Spleen (tissue), 13 donors: ENCODE data around the gene NR2C2AP. TPM values are rescaled to one million over a fixed set of nuclear protein-coding genes. Genes with fewer than 3 reads are reported as not detected.

Experiments used
- DNase-seq: peaks from one replicate; pipeline ENCODE4 v3.0.0-alpha.2; 2020
- H3K27ac ChIP-seq, 8 donors: fragments of 200-600 bp; sonication (generic) in 7 of 8; 1 replicate in 4 of 8; 2 replicates in 4 of 8; pipeline versions ENCODE4 v1.5.0 to v1.8.0; 2016 to 2021; ENCODE audit warnings: inconsistent platforms in 4 of 8, mild to moderate bottlenecking in 4 of 8, moderate library complexity in 1 of 8
- H3K27me3 ChIP-seq, 7 donors: fragments of 200-600 bp; sonication (generic) in 6 of 7; replicated peaks in 1 of 7; 1 replicate in 4 of 7; 2 replicates in 3 of 7; pipeline versions ENCODE4 v1.5.0 to v1.8.0; 2016 to 2021; ENCODE audit warnings: inconsistent platforms in 3 of 7, mild to moderate bottlenecking in 1 of 7
- H3K36me3 ChIP-seq, 6 donors: fragments of 200-600 bp; sonication (generic) in 5 of 6; 1 replicate in 4 of 6; 2 replicates in 2 of 6; pipeline versions ENCODE4 v1.5.0 to v1.8.0; 2016 to 2021; ENCODE audit warnings: inconsistent platforms in 2 of 6
- H3K4me1 ChIP-seq, 6 donors: fragments of 200-600 bp; sonication (generic) in 5 of 6; 1 replicate in 3 of 6; 2 replicates in 3 of 6; pipeline versions ENCODE4 v1.5.0 to v1.8.0; 2016 to 2021; ENCODE audit warnings: inconsistent platforms in 3 of 6
- H3K4me3 ChIP-seq, 8 donors: fragments of 200-600 bp; sonication (generic) in 7 of 8; 1 replicate in 4 of 8; 2 replicates in 4 of 8; pipeline versions ENCODE4 v1.5.0 to v1.8.0; 2016 to 2021; ENCODE audit warnings: inconsistent platforms in 4 of 8, mild to moderate bottlenecking in 4 of 8, moderate library complexity in 2 of 8
- H3K9me3 ChIP-seq, 8 donors: fragments of 200-600 bp; sonication (generic) in 7 of 8; 1 replicate in 4 of 8; 2 replicates in 4 of 8; pipeline versions ENCODE4 v1.5.0 to v1.8.0; 2016 to 2021; ENCODE audit warnings: inconsistent platforms in 4 of 8
- POLR2A ChIP-seq, 3 donors: fragments of 450-650 bp; IDR thresholded peaks; one replicate each; pipeline ENCODE4 v1.5.1; 2017; ENCODE audit warnings: antibody characterized with exemption in 3 of 3, mild to moderate bottlenecking in 1 of 3
- POLR2AphosphoS5 ChIP-seq, 3 donors: sonication (generic); formaldehyde crosslinking; IDR thresholded peaks; one replicate each; pipeline ENCODE4 v1.5.1; 2017; ENCODE audit warnings: antibody characterized with exemption in 3 of 3
- WGBS, 5 donors: extraction: QIAGEN DNeasy Blood & Tissue Kit in 3 of 5; methylation state at CpG; one replicate each; pipeline versions ENCODE4 v1.1.5 to v1.1.7; 2013 to 2018; 5-methylcytosine and 5-hydroxymethylcytosine counted together
- intact Hi-C: fragments of 100-400 bp; cut with DNase I; formaldehyde crosslinking; loops from one replicate; pipeline ENCODE4 v1.15.0; 2023; ENCODE audit warnings: low total_unique reads
- long read RNA-seq, 2 donors: transcript quantifications; one replicate each; lab custom pipeline, GENCODE V29; 2026
- polyA plus RNA-seq, 3 donors: library from polyadenylated mRNA; stranded (reverse); fragments of 200-250 nt; gene quantifications; one replicate each; pipeline ENCODE4 v1.2.1, GENCODE V29; 2013
- total RNA-seq, 7 donors: library from RNA; depleted of rRNA in 3 of 7; stranded (reverse); fragments of >200 nt in 3 of 7; fragmentation: NEBNext Ultra II Directional in 4 of 7; extraction: Animal tissue kit (Norgen Biotek cat#: 25700) in 4 of 7; gene quantifications; one replicate each; pipeline versions ENCODE4 v1.1.0 to v1.2.1, GENCODE V29; 2016 to 2021
- TF ChIP-seq, protein P1 (sequence below), 11 experiments: fragments of 200-600 bp in 7 of 11; fragments of 450-650 bp in 4 of 11; sonication (generic) in 4 of 11; IDR thresholded peaks in 8 of 11; conservative IDR thresholded peaks in 3 of 11; 1 replicate in 7 of 11; 2 replicates in 4 of 11; pipeline versions ENCODE4 v1.4.0 to v1.8.0; 2016 to 2021; ENCODE audit warnings: antibody characterized with exemption in 11 of 11, inconsistent platforms in 4 of 11, mild to moderate bottlenecking in 1 of 11
- donor health status: healthy with polysubstance abuse.
- donor health status: DM: no; HTN: no; CAD: no; lungs with moderate emphysema.
- donor health status: DM: no; HTN: no; CAD: no.
- donor health status: Bipolar disorder and iron deficiency.
- donor health status: healthy.
- donor health status: DM: no; HTN: no; CAD: no.
- donor health status: DM: yes; HTN: yes; CAD: no.

NR2C2AP gene, protein sequence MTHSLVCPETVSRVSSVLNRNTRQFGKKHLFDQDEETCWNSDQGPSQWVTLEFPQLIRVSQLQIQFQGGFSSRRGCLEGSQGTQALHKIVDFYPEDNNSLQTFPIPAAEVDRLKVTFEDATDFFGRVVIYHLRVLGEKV
- total RNA-seq (10 to 100 TPM in 6 of 7 donors, 1 to 10 TPM in 1; 9.9 to 15.5 (median 13.8) TPM), polyA plus RNA-seq (10 to 100 TPM; 24.2 to 27.9 (median 25.8) TPM)
- long read RNA-seq, donor 1, partial matches to known transcripts = 0 of 5 reads
- long read RNA-seq, donor 1, other reads (novel, unspliced or antisense) = 0 of 5 reads
- long read RNA-seq, donor 2, partial matches to known transcripts = 12 of 23 reads
- long read RNA-seq, donor 2, other reads (novel, unspliced or antisense) = 8 of 23 reads

DNA sequence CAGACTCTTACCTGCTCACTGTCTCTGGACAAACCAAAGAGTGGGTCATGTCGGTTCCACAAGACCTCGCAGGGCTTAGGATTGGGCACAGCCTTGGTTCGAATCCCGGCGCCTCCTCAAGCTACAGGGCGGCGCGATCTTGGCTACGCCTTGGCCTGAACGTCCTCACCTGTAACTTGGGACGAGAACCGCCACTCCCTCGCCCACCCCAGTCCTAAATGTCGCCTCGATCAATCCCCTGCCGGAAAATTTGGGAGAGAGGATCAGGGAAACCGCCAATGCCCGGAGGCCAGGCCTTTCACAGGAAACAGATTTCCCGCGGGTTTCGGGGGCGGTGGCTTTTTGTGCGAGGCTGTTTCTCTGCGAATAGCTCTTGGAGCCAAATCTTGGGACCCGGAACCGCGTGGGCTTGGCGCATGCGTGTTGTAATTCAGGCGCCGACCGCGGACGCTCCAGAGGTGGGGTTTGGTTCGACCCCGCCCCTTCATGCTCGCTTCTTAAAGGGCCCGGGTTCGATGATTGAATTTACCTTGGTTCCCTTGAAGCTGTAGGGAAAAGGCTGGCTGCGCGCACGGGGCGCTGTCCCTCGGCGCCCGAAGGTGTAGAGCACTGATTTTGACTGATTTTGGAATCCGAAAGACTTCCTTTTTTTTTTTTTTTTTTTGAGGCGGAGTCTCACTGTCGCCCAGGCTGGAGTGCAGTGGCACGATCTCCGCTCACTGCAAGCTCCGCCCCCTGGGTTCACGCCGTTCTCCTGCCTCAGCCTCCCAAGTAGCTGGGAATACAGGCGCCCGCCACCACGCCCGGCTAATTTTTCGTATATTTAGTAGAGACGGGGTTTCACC lies at the start of gene NR2C2AP:
Gene NR2C2AP (minus strand): TSS at position 403 of the 845 bp plus-strand sequence. CDS start 354 bp downstream, at position 49.
- H3K27ac ChIP-seq = peak within 1 kb of the TSS; percentile 66 to 88 (median 81)

DNA sequence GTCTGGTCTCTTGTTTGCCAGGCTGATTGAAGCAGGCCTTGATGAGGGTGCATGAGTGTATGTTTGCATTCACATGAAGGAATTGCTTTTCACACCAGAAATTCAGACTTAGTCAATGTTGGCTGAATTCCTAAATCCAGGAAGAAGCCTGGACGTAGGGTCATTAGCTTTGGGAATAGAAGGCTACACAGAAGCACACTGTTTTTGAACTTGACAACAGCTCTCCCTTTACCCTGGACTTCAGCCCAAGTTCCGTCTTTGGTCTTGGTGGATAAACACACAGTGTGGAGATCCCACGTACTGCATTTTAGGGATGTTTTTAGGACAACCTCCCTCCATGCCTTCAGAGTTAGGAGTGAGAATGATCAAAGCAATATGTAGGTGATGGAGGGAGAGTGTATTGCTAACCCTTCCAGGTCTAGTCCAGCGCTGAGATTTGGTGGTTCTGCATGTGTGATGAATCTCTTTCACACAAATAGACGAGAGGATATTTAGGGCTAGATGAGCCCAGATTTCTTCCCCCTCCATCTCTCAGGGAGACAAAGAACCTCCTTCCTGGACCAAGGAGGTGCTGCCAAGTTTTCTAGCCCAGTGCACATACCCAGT lies 47.1 kb upstream of the NR2C2AP start:
- DNase-seq = no peak
- intact Hi-C loops = no loop called here

More for the DNA sequence above, at the start of gene NR2C2AP:
- H3K9me3 ChIP-seq = no peaks in the 10 kb centered on the region
- WGBS, 5 donors = 5 to 8% (median 7%) methylated on average over 48 to 60 of the region's 60 CpGs
- H3K4me1 ChIP-seq = peaks cover 7 to 41% (median 19%) of the 10 kb centered on the region in 6 donors
- peak; percentile 96 for DNase-seq
- peaks cover 0 to 39% (median 27%) of the 10 kb centered on the region in 6 donors for H3K36me3 ChIP-seq
- intact Hi-C loops = no loop called here
- peaks cover 0 to 6% (median 0%) of the 10 kb centered on the region in 7 donors for H3K27me3 ChIP-seq
- TF ChIP-seq, protein P1, sequence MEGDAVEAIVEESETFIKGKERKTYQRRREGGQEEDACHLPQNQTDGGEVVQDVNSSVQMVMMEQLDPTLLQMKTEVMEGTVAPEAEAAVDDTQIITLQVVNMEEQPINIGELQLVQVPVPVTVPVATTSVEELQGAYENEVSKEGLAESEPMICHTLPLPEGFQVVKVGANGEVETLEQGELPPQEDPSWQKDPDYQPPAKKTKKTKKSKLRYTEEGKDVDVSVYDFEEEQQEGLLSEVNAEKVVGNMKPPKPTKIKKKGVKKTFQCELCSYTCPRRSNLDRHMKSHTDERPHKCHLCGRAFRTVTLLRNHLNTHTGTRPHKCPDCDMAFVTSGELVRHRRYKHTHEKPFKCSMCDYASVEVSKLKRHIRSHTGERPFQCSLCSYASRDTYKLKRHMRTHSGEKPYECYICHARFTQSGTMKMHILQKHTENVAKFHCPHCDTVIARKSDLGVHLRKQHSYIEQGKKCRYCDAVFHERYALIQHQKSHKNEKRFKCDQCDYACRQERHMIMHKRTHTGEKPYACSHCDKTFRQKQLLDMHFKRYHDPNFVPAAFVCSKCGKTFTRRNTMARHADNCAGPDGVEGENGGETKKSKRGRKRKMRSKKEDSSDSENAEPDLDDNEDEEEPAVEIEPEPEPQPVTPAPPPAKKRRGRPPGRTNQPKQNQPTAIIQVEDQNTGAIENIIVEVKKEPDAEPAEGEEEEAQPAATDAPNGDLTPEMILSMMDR (IDR thresholded peaks at IDR 0.05 in 8 of 11, conservative IDR thresholded peaks at IDR 0.05 in 3 of 11) = peak in 2 of 11 experiments; percentile 4 to 23
- TF ChIP-seq POLR2A (IDR thresholded peaks at IDR 0.05) (no peak), POLR2AphosphoS5 (IDR thresholded peaks at IDR 0.05) (peak; percentile 81 to 82 (median 81))
- peak within 1 kb of the TSS; percentile 43 to 91 (median 69) for H3K4me3 ChIP-seq

DNA sequence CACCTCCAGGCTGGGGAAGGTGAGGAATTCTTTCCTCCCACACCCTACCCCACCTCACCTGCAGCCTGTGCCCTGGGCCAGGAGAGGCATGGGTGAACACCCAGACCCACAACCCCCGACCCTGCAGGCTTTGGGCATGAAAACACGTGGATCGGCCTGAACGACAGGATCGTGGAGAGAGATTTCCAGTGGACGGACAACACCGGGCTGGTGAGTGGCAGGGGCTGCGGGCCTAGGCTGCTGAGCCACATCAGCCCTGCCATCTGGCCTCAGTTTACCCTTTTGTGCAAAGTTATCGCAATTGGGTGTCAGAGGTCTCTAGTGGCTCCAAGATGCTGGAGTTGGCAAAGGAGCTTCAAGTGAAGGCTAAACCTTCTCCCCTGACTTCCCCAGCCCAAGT lies 37.3 kb upstream of the NR2C2AP start:
- intact Hi-C loops = no loop called here
- Histone ChIP-seq H3K4me1 (no peaks in the 10 kb centered on the region), H3K36me3 (no peaks in the 10 kb centered on the region), H3K4me3 (no peak overlapping the region), H3K27ac (no peak overlapping the region), H3K27me3 (peaks cover 0 to 49% (median 11%) of the 10 kb centered on the region in 7 donors), H3K9me3 (peaks cover 0 to 12% (median 10%) of the 10 kb centered on the region in 8 donors)
- DNase-seq = no peak
- no peak for TF ChIP-seq POLR2AphosphoS5 (IDR thresholded peaks at IDR 0.05)
- no peak for TF ChIP-seq POLR2A (IDR thresholded peaks at IDR 0.05)
- TF ChIP-seq, protein P1 (IDR thresholded peaks at IDR 0.05 in 8 of 11, conservative IDR thresholded peaks at IDR 0.05 in 3 of 11) = no peak
- 86 to 93% (median 88%) methylated on average over 9 of the region's 9 CpGs for WGBS, 5 donors

More for the DNA sequence above, 47.1 kb upstream of the NR2C2AP start:
- peaks cover 0 to 59% (median 0%) of the 10 kb centered on the region in 7 donors for H3K27me3 ChIP-seq
- WGBS, 5 donors = 64 to 75% (median 71%) methylated on average over 5 of the region's 5 CpGs
- no peaks in the 10 kb centered on the region for H3K36me3 ChIP-seq
- no peak overlapping the region for H3K27ac ChIP-seq
- no peaks in the 10 kb centered on the region for H3K9me3 ChIP-seq
- H3K4me1 ChIP-seq = no peaks in the 10 kb centered on the region
- TF ChIP-seq, protein P1 (IDR thresholded peaks at IDR 0.05 in 8 of 11, conservative IDR thresholded peaks at IDR 0.05 in 3 of 11) = no peak
- TF ChIP-seq POLR2AphosphoS5 (IDR thresholded peaks at IDR 0.05) = no peak
- TF ChIP-seq POLR2A (IDR thresholded peaks at IDR 0.05) = no peak
- H3K4me3 ChIP-seq = no peak overlapping the region
